Bone marrow (tissue), 2 donors: ENCODE data around the gene CCR7.

ENCODE experiments used
- DNase-seq, 2 donors: peaks; one replicate each; lab custom pipeline; 2025; lab: John Stamatoyannopoulos, UW

Gene CCR7

GRCh38 chr17:40561871-40562611 lies 3.2 kb downstream of the CCR7 start:
- no peak for DNase-seq

GRCh38 chr17:40561294-40561870 lies 3.9 kb downstream of the CCR7 start:
- no peak for DNase-seq

- no peak for DNase-seq
These were observed 4.5 kb downstream of the CCR7 start for GRCh38 chr17:40560592-40561293.

GRCh38 chr17:40559954-40560591 lies 5.2 kb downstream of the CCR7 start:
- DNase-seq = peak; percentile 45 to 52

GRCh38 chr17:40559564-40559916 lies 5.7 kb downstream of the CCR7 start:
- DNase-seq = no peak

GRCh38 chr17:40558890-40559563 lies 6.2 kb downstream of the CCR7 start:
- DNase-seq = no peak

GRCh38 chr17:40558300-40558889 lies 6.9 kb downstream of the CCR7 start:
- DNase-seq = no peak

GRCh38 chr17:40557531-40558299 lies 7.6 kb downstream of the CCR7 start:
- peak in 1 of 2 donors; percentile 7 for DNase-seq

GRCh38 chr17:40556884-40557414 lies 8.3 kb downstream of the CCR7 start:
- peak in 1 of 2 donors; percentile 80 for DNase-seq

- no peak for DNase-seq
These were observed 9.0 kb downstream of the CCR7 start for GRCh38 chr17:40556198-40556661.

GRCh38 chr17:40555296-40556190 lies 9.7 kb downstream of the CCR7 start:
- no peak for DNase-seq

GRCh38 chr17:40554646-40555295 lies 10.5 kb downstream of the CCR7 start:
- no peak for DNase-seq

- DNase-seq = no peak
These were observed 11.4 kb downstream of the CCR7 start for GRCh38 chr17:40553694-40554534.

- no peak for DNase-seq
These were observed 12.2 kb downstream of the CCR7 start for GRCh38 chr17:40552806-40553693.

GRCh38 chr17:40551879-40552768 lies 13.1 kb downstream of the CCR7 start:
- DNase-seq = no peak
